ENCODE measurements around the gene SURF4.

Gene SURF4

GRCh38 chr9:133345596-133345995 lies 30.3 kb downstream of the SURF4 start:
- no peak for TF ChIP-seq CTCF (conservative IDR thresholded peaks at IDR 0.05; ENCODE audit: low read length)
- no peak overlapping the region for H3K4me3 ChIP-seq (ENCODE audit: low read length)
- DNase-seq (ENCODE audit: low read depth), result no peak

- H3K4me3 ChIP-seq (ENCODE audit: low read length), result no peak overlapping the region
- DNase-seq (ENCODE audit: low read depth), result no peak
- no peak for TF ChIP-seq CTCF (conservative IDR thresholded peaks at IDR 0.05; ENCODE audit: low read length)
These were observed 30.9 kb downstream of the SURF4 start for GRCh38 chr9:133344979-133345378.

GRCh38 chr9:133344071-133344470 lies 31.8 kb downstream of the SURF4 start:
- no peak for TF ChIP-seq CTCF (conservative IDR thresholded peaks at IDR 0.05; ENCODE audit: low read length)
- no peak overlapping the region for H3K4me3 ChIP-seq (ENCODE audit: low read length)

GRCh38 chr9:133342570-133342969 lies 33.3 kb downstream of the SURF4 start:
- TF ChIP-seq CTCF (conservative IDR thresholded peaks at IDR 0.05; ENCODE audit: low read length), result peak; percentile 15
- DNase-seq (ENCODE audit: low read depth), result no peak
- no peak overlapping the region for H3K4me3 ChIP-seq (ENCODE audit: low read length)

More at GRCh38 chr9:133344071-133344470, 31.8 kb downstream of the SURF4 start:
- no peak for DNase-seq (ENCODE audit: low read depth)

GRCh38 chr9:133342069-133342406 lies 33.8 kb downstream of the SURF4 start:
- H3K4me3 ChIP-seq (ENCODE audit: low read length), result no peak overlapping the region

GRCh38 chr9:133341369-133342068 lies 34.3 kb downstream of the SURF4 start:
- no peak for TF ChIP-seq CTCF (conservative IDR thresholded peaks at IDR 0.05; ENCODE audit: low read length)
- DNase-seq (ENCODE audit: low read depth), result no peak
- H3K4me3 ChIP-seq (ENCODE audit: low read length), result no peak overlapping the region

More at GRCh38 chr9:133342069-133342406, 33.8 kb downstream of the SURF4 start:
- no peak for DNase-seq (ENCODE audit: low read depth)
- peak; percentile 19 for TF ChIP-seq CTCF (conservative IDR thresholded peaks at IDR 0.05; ENCODE audit: low read length)

GRCh38 chr9:133340916-133341315 lies 34.9 kb downstream of the SURF4 start:
- DNase-seq (ENCODE audit: low read depth), result no peak
- no peak for TF ChIP-seq CTCF (conservative IDR thresholded peaks at IDR 0.05; ENCODE audit: low read length)
- no peak overlapping the region for H3K4me3 ChIP-seq (ENCODE audit: low read length)
